ENCODE results near the gene DNLZ. TPM values are rescaled to one million over a fixed set of nuclear protein-coding genes. Genes with fewer than 3 reads are reported as not detected.

Gene DNLZ
- total RNA-seq, 4 donors from 2014 or later: 37.9 to 65.1 (median 54.3) TPM

GRCh38 chr9:136404801-136405136 lies 41.2 kb upstream of the DNLZ start:
- Histone ChIP-seq H3K27me3 (no peaks in the 10 kb centered on the region), H3K4me3 (no peak overlapping the region), H3K4me1 (peaks cover 11 to 15% of the 10 kb centered on the region in 2 donors), H3K27ac (no peak overlapping the region), H3K36me3 (peaks cover 0 to 43% of the 10 kb centered on the region in 2 donors), H3K9me3 (no peaks in the 10 kb centered on the region)
- intact Hi-C loops (cut with DNase I; ENCODE audit: low total_unique reads): loop anchor here (10.0 kb wide), 1 partner anchor 440 kb away; the partner anchor contains the start of gene UBAC1
- TF ChIP-seq CTCF (IDR thresholded peaks at IDR 0.05 in 4 of 5, conservative IDR thresholded peaks at IDR 0.05 in 1 of 5) (no peak), POLR2A (IDR thresholded peaks at IDR 0.05) (no peak)
- ATAC-seq (no peak), DNase-seq (no peak)
- in situ Hi-C loops (cut with MboI; ENCODE audit: low sequenced_read_pairs in 4 of 4): no loop called here

GRCh38 chr9:136403915-136404800 lies 40.6 kb upstream of the DNLZ start:
- ATAC-seq (no peak), DNase-seq (no peak)
- Histone ChIP-seq H3K9me3 (no peaks in the 10 kb centered on the region), H3K27me3 (no peaks in the 10 kb centered on the region), H3K4me3 (no peak overlapping the region), H3K4me1 (peaks cover 8 to 13% of the 10 kb centered on the region in 2 donors), H3K36me3 (peaks cover 0 to 43% of the 10 kb centered on the region in 2 donors), H3K27ac (no peak overlapping the region)
- TF ChIP-seq POLR2A (IDR thresholded peaks at IDR 0.05) (no peak), CTCF (IDR thresholded peaks at IDR 0.05 in 4 of 5, conservative IDR thresholded peaks at IDR 0.05 in 1 of 5) (no peak)
- intact Hi-C loops (cut with DNase I; ENCODE audit: low total_unique reads) (loop anchor here (10.0 kb wide), 1 partner anchor 439 kb away; the partner anchor contains the start of gene UBAC1), in situ Hi-C loops (cut with MboI; ENCODE audit: low sequenced_read_pairs in 4 of 4) (no loop called here)

GRCh38 chr9:136403538-136403914 lies 40.0 kb upstream of the DNLZ start:
- peaks cover 0 to 43% of the 10 kb centered on the region in 2 donors for H3K36me3 ChIP-seq

GRCh38 chr9:136402067-136402466 lies 38.5 kb upstream of the DNLZ start:
- no peak for ATAC-seq
- no peak overlapping the region for H3K4me3 ChIP-seq
- TF ChIP-seq CTCF (IDR thresholded peaks at IDR 0.05 in 4 of 5, conservative IDR thresholded peaks at IDR 0.05 in 1 of 5): no peak
- no peak for TF ChIP-seq POLR2A (IDR thresholded peaks at IDR 0.05)

More at GRCh38 chr9:136403538-136403914, 40.0 kb upstream of the DNLZ start:
- Histone ChIP-seq H3K27me3 (no peaks in the 10 kb centered on the region), H3K4me1 (peaks cover 14 to 17% of the 10 kb centered on the region in 2 donors), H3K27ac (no peak overlapping the region), H3K9me3 (no peaks in the 10 kb centered on the region), H3K4me3 (no peak overlapping the region)
- in situ Hi-C loops (cut with MboI; ENCODE audit: low sequenced_read_pairs in 4 of 4) (no loop called here), intact Hi-C loops (cut with DNase I; ENCODE audit: low total_unique reads) (loop anchor here (10.0 kb wide), 1 partner anchor 439 kb away; the partner anchor contains the start of gene UBAC1)
- no peak for DNase-seq
- TF ChIP-seq POLR2A (IDR thresholded peaks at IDR 0.05) (no peak), CTCF (IDR thresholded peaks at IDR 0.05 in 4 of 5, conservative IDR thresholded peaks at IDR 0.05 in 1 of 5) (no peak)
- ATAC-seq: no peak

More at GRCh38 chr9:136402067-136402466, 38.5 kb upstream of the DNLZ start:
- no peak overlapping the region for H3K27ac ChIP-seq
- DNase-seq: no peak
- in situ Hi-C loops (cut with MboI; ENCODE audit: low sequenced_read_pairs in 4 of 4): no loop called here
- H3K9me3 ChIP-seq: no peaks in the 10 kb centered on the region
- H3K36me3 ChIP-seq: peaks cover 0 to 39% of the 10 kb centered on the region in 2 donors
- intact Hi-C loops (cut with DNase I; ENCODE audit: low total_unique reads): loop anchor here (10.0 kb wide), 1 partner anchor 437 kb away; the partner anchor contains the start of gene UBAC1
- peaks cover 14 to 18% of the 10 kb centered on the region in 2 donors for H3K4me1 ChIP-seq
- H3K27me3 ChIP-seq: no peaks in the 10 kb centered on the region
